T-helper 2 cell treated with Interferon-gamma antibody and Interleukin-4, amounts not matched to agents 100 ng/mL and 5 ng/mL, for 36 hours (primary cell): Measurements from ENCODE around the gene BLTP2. TPM values are rescaled to one million over a fixed set of nuclear protein-coding genes. Genes with fewer than 3 reads are reported as not detected.

Experiments
- intact Hi-C: fragments of 100-400 bp; cut with micrococcal nuclease; formaldehyde crosslinking; loops from one replicate; pipeline ENCODE4 v1.15.1; 2023
- total RNA-seq: library from RNA; stranded (reverse); gene quantifications from 2 replicates; pipeline ENCODE4 v1.2.3, GENCODE V29; 2022

BLTP2 gene
- total RNA-seq, 1 donor from 2014 or later = 163 TPM

DNA sequence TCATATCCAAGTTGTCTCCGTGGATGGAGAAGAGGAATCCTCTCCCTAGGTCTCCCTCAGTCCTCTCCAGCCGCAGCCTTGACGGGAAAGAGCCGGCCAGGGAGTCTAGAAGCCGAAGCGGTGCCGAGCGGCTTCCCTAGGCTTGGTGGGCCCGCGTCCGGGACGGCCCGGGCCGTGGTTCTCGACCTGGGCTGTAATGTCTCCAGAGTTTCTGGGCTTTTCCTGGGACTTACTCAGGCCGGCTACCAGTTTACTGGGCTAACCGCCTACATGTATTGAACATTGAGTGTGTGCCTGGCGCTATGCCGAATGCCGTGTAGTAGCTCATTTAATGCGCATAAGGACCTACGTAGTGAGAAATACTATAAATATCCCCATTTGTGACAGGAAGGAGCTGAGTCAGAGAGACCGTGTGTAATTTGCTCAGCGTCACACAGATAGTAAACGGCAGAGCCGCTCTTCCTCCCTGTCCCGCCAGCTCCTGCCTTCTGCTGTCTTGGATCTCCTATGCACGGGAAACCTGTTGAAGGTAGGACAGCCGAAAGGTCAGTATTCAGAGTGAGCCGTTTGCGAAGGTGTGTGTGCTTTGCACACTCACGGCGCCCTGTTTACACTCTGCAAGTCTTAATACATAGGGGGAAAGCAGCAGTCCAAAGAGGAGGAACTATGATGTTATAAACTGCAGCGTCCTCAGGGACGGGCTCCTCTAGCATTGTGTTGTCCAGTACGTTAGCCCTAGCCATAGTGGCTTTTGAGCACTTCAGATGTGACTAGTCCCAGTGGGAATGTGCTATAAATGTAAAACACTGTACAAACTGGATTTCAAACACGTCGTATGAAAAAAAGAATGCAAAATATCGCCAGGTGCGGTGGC is 45.4 kb downstream of the BLTP2 start:
- intact Hi-C loops = no loop called here

DNA sequence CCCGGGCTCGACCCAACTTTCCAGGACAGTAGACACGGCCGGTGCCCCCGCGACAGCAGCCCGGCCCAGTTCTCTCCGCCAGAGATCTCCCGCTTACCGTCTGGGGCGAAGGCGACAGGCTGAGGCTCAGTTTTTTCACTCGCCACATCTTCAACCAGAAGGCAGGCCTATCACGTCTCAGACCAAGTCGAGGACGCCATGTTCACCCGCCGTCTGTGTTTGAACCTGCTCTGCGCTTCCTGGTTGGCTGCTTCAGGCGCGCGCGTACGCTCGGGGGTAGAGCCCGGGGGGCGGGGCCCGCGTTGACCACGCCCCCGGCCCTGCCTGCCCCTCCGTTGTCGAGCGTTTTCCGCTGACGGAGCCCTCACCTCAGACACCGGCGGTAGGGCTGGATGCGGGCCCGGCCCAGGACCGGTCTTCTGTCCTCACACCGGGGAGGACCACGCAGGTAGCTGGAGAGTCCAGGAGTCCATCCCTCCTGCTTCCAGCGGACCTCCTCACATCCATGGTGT is 46.1 kb downstream of the BLTP2 start, which contains the start of gene SPAG5:
Gene SPAG5 (minus strand): TSS at position 227 of the 512 bp plus-strand sequence. CDS start 79 bp downstream, at position 148.
- intact Hi-C loops = loop anchor here (1.0 kb wide), 2 partner anchors 22 to 46 kb away; partner anchors contain the start of gene BLTP2

DNA sequence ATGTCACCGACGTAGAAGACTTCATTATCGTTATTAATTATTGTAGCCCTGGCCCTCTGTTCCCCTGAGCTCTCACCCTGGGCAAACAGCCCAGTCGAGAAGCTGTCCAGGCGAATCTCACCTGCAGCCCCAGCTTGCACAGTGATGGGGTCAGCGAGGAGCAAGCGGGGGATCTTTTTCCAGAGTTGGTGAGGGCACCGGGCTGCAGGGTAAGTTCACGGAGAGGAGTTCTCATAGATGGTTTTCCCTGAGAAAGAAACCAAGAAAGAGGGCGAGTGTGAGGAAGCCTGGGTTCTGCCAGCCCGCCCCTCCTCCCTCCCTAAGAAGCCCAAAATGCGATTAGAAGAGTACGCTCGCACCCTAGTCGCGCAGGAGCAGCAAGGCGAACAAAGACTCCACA is 46.6 kb downstream of the BLTP2 start:
- intact Hi-C loops = loop anchor here (1.0 kb wide), 2 partner anchors 21 to 47 kb away; partner anchors contain the start of gene BLTP2

DNA sequence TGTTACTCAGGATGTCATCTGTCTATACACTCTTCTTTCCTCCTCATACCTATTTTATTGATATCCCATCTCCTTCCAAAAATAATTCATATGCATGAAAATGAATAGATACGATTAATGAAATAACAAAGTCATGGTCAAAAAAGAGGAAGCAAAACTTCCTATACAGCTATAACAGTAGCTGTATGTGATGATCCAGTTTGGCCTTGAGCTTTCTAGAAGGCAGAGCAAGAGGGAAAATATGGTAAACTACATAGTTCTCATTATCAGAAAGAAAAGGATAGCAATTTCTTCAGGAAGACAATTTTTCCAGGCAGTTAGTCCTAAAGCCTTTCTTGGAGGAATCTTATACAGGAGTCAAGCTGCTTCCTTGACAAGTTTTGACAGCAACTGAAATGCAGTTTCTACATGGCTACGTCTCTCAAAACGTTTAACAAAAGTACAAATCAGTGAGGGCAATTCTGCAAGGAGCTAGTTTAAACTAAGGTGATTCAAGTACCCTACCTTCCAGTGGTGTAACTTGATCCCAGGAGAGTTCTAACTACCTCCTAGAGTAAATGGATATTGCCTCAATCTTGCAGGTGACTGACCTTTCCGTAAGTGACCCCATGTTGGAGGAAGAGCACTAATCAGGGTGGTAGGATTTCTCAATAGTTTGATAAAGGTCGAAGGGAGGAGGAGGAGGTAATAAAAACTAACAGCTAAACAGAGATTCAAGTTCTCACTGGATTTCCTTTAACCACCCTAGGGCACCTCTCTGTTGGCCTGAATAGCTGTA is 47.2 kb downstream of the BLTP2 start:
- intact Hi-C loops = loop anchor here (1.0 kb wide), 2 partner anchors 20 to 48 kb away; partner anchors contain the start of gene BLTP2

Other genes starting within 250 kb of the BLTP2 start
- 2.8 and 3.1 TPM in 2 replicates for gene SLC46A1, start 238.9 kb downstream of the BLTP2 start, total RNA-seq
- gene SLC13A2, start 171.5 kb downstream of the BLTP2 start, total RNA-seq = not detected in 2 replicates
- gene FOXN1, start 138.8 kb downstream of the BLTP2 start, total RNA-seq = not detected in 2 replicates
- 43.5 and 47.8 TPM in 2 replicates for gene UNC119, start 92.5 kb downstream of the BLTP2 start, total RNA-seq
- 59.9 and 66.6 TPM in 2 replicates for gene PIGS, start 73.6 kb downstream of the BLTP2 start, total RNA-seq
- gene ALDOC, start 68.3 kb downstream of the BLTP2 start, total RNA-seq = 94.6 and 103 TPM in 2 replicates
- gene SPAG5, start 46.1 kb downstream of the BLTP2 start, total RNA-seq = 125 and 128 TPM in 2 replicates
- 27.2 and 31.1 TPM in 2 replicates for gene RSKR, start 31.0 kb downstream of the BLTP2 start, total RNA-seq
- gene SDF2, start 16.7 kb upstream of the BLTP2 start, total RNA-seq = 42.4 and 44.5 TPM in 2 replicates
- 83.8 and 84.3 TPM in 2 replicates for gene SUPT6H, start 17.0 kb upstream of the BLTP2 start, total RNA-seq
- gene PROCA1, start 66.7 kb upstream of the BLTP2 start, total RNA-seq = 5.9 and 6.9 TPM in 2 replicates
- 9.8 and 10.4 TPM in 2 replicates for gene RAB34, start 72.7 kb upstream of the BLTP2 start, total RNA-seq
- gene RPL23A, start 74.8 kb upstream of the BLTP2 start, total RNA-seq = 1,892 and 1,893 TPM in 2 replicates
- gene TLCD1, start 81.1 kb upstream of the BLTP2 start, total RNA-seq = 1.7 and 3.2 TPM in 2 replicates
- gene NEK8, start 83.6 kb upstream of the BLTP2 start, total RNA-seq = 5.5 and 7.3 TPM in 2 replicates
- gene TRAF4, start 98.9 kb upstream of the BLTP2 start, total RNA-seq = 49.1 and 50.6 TPM in 2 replicates
- 16.3 and 17.4 TPM in 2 replicates for gene FAM222B, start 197.6 kb upstream of the BLTP2 start, total RNA-seq
- gene ERAL1, start 209.9 kb upstream of the BLTP2 start, total RNA-seq = 45.1 and 47.8 TPM in 2 replicates